Measurements from ENCODE around the gene INPP5E. TPM values are rescaled to one million over a fixed set of nuclear protein-coding genes. Genes with fewer than 3 reads are reported as not detected.
"Not testable (repeated sequence)": the region's sequence is repeated elsewhere in the genome, so short reads cannot be mapped to it uniquely, and the experiment has no call there.

INPP5E gene
- total RNA-seq, 2 experiments from 2014 or later = 20.2 to 21.3 TPM

DNA sequence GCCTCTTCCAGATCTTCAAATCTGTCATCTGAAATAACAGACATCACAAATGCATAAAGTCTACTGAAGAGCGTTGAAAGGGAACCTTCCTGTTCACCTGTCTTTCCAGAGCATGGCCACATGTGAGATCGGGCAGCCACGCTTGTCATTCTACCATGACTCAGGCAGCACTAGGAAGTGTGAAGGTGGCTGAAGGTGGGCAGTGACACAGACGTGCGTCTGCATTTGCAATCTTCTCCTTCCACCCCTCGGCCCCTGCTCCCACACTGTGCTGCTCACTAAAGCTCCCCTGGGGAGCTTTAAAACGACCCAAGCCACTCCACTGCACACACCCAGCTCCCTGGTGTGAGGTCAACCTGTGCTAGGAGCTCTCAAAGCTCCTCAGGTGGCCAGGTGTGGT is 31.7 kb downstream of the INPP5E start:
- peaks cover 43% of the 10 kb centered on the region for H3K4me1 ChIP-seq (ENCODE audit: insufficient read depth, low read length, poor library complexity, severe bottlenecking)
- no peak overlapping the region for H3K4me3 ChIP-seq (ENCODE audit: low read depth, low read length, poor library complexity, severe bottlenecking)
- no peak overlapping the region for H3K27ac ChIP-seq (ENCODE audit: low read depth, low read length, poor library complexity, severe bottlenecking)
- TF ChIP-seq, protein P1, sequence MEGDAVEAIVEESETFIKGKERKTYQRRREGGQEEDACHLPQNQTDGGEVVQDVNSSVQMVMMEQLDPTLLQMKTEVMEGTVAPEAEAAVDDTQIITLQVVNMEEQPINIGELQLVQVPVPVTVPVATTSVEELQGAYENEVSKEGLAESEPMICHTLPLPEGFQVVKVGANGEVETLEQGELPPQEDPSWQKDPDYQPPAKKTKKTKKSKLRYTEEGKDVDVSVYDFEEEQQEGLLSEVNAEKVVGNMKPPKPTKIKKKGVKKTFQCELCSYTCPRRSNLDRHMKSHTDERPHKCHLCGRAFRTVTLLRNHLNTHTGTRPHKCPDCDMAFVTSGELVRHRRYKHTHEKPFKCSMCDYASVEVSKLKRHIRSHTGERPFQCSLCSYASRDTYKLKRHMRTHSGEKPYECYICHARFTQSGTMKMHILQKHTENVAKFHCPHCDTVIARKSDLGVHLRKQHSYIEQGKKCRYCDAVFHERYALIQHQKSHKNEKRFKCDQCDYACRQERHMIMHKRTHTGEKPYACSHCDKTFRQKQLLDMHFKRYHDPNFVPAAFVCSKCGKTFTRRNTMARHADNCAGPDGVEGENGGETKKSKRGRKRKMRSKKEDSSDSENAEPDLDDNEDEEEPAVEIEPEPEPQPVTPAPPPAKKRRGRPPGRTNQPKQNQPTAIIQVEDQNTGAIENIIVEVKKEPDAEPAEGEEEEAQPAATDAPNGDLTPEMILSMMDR (conservative IDR thresholded peaks at IDR 0.05; ENCODE audit: low read length) = no peak
- no peak for TF ChIP-seq EZH2phosphoT487 (IDR thresholded peaks at IDR 0.05; ENCODE audit: borderline replicate concordance, low read depth, low read length)
- CTCF ChIA-PET (ENCODE audit: unreplicated experiment) = no interaction called here
- DNase-seq (ENCODE audit: low spot score) = no peak
- no peak overlapping the region for H3K4me2 ChIP-seq (ENCODE audit: low read length)
- no peaks in the 10 kb centered on the region for H4K20me1 ChIP-seq (ENCODE audit: insufficient read depth, low read length)
- H3K36me3 ChIP-seq (ENCODE audit: insufficient read depth, low read length) = peaks cover 69% of the 10 kb centered on the region
- H2AFZ ChIP-seq (ENCODE audit: low read length) = no peak overlapping the region
- peaks cover 49% of the 10 kb centered on the region for H3K79me2 ChIP-seq (ENCODE audit: insufficient read depth, low read depth, low read length)
- no peaks in the 10 kb centered on the region for H3K9me3 ChIP-seq (ENCODE audit: low read length)
- POLR2A ChIA-PET = no interaction called here
- intact Hi-C loops (cut with micrococcal nuclease; ENCODE audit: unreplicated experiment) = no loop called here
- H3K9me2 ChIP-seq (ENCODE audit: insufficient read depth, low read length) = no peaks in the 10 kb centered on the region
- no TSS peak for BruUV-seq (replicated peaks)

DNA sequence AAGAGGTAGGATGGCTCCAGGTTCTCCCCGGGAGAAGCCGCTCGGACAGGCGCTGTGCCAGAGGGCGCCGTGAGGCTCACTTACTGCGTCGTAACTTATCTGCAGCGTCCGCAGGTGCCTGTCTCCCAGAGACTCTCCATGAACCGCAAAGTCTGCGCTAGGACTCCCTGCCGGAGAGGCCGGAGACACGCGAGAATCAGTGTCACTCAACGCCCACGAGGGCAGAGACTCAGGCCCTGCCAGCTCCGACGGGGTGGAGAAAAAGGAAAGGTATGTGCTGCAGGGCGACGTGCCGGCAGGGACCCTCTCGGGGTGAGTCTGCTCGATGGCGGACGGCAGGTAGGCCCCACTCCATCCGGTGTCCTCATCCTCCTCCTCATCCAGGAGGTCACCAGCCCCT is 32.6 kb downstream of the INPP5E start:
- intact Hi-C loops (cut with micrococcal nuclease; ENCODE audit: unreplicated experiment); H3K4me2 ChIP-seq (ENCODE audit: low read length); DNase-seq (ENCODE audit: low spot score); H4K20me1 ChIP-seq (ENCODE audit: insufficient read depth, low read length); H2AFZ ChIP-seq (ENCODE audit: low read length); POLR2A ChIA-PET; H3K9me3 ChIP-seq (ENCODE audit: low read length); H3K4me3 ChIP-seq (ENCODE audit: low read depth, low read length, poor library complexity, severe bottlenecking); H3K9me2 ChIP-seq (ENCODE audit: insufficient read depth, low read length); BruUV-seq (replicated peaks); CTCF ChIA-PET (ENCODE audit: unreplicated experiment); H3K27ac ChIP-seq (ENCODE audit: low read depth, low read length, poor library complexity, severe bottlenecking): not testable (repeated sequence)
- peaks cover 41% of the 10 kb centered on the region for H3K4me1 ChIP-seq (ENCODE audit: insufficient read depth, low read length, poor library complexity, severe bottlenecking)
- H3K79me2 ChIP-seq (ENCODE audit: insufficient read depth, low read depth, low read length) = peaks cover 41% of the 10 kb centered on the region
- H3K36me3 ChIP-seq (ENCODE audit: insufficient read depth, low read length) = peaks cover 68% of the 10 kb centered on the region

DNA sequence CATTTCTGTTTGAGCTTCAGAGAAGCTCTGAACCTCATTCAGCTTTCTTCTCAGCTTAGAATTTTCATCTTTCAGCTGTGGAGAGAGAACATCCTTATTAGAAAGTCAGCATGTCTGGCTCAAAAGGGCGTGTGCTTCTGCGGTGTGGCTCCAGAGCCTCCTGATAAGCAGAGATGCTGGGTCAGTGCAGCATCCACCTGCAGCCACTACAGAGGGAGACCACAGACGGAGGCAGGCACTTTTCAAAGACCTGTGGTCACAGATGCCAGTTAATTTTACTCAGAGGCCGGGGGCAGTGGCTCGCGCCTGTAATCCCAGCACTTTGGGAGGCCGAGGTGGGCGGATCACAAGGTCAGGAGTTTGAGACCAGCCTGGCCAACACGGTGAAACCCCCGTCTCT is 33.7 kb downstream of the INPP5E start:
- H3K4me1 ChIP-seq (ENCODE audit: insufficient read depth, low read length, poor library complexity, severe bottlenecking) = peaks cover 31% of the 10 kb centered on the region
- BruUV-seq (replicated peaks); DNase-seq (ENCODE audit: low spot score); intact Hi-C loops (cut with micrococcal nuclease; ENCODE audit: unreplicated experiment); H3K4me2 ChIP-seq (ENCODE audit: low read length); H2AFZ ChIP-seq (ENCODE audit: low read length); H3K27ac ChIP-seq (ENCODE audit: low read depth, low read length, poor library complexity, severe bottlenecking); H3K4me3 ChIP-seq (ENCODE audit: low read depth, low read length, poor library complexity, severe bottlenecking); H4K20me1 ChIP-seq (ENCODE audit: insufficient read depth, low read length); H3K9me2 ChIP-seq (ENCODE audit: insufficient read depth, low read length); POLR2A ChIA-PET; CTCF ChIA-PET (ENCODE audit: unreplicated experiment); H3K9me3 ChIP-seq (ENCODE audit: low read length): not testable (repeated sequence)
- H3K36me3 ChIP-seq (ENCODE audit: insufficient read depth, low read length) = peaks cover 74% of the 10 kb centered on the region
- H3K79me2 ChIP-seq (ENCODE audit: insufficient read depth, low read depth, low read length) = peaks cover 30% of the 10 kb centered on the region

DNA sequence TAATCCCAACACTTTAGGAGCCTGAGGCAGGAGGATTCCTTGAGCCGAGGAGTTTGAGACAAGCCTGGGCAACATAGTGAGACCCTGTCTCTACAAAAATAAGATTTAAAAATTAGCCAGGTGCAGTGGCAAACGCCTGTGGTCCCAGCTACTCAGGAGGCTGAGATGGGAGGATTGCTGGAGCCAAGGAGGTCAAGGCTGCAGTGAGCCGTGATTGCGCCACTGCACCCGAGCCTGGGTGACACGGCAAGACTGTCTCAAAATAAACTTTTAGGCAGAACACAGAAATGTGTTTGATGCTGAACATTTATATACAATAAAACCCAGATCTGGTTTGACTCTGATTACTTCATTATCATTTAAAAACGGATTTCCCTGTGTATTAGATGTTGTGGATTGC is 34.2 kb downstream of the INPP5E start:
- ChIA-PET POLR2A (no interaction called here), CTCF (ENCODE audit: unreplicated experiment) (no interaction called here)
- Histone ChIP-seq H3K79me2 (ENCODE audit: insufficient read depth, low read depth, low read length) (peaks cover 25% of the 10 kb centered on the region; the same call in 1 of the 2 replicates), H3K4me2 (ENCODE audit: low read length) (no peak overlapping the region), H3K36me3 (ENCODE audit: insufficient read depth, low read length) (peaks cover 74% of the 10 kb centered on the region), H2AFZ (ENCODE audit: low read length) (no peak overlapping the region), H3K9me3 (ENCODE audit: low read length) (no peaks in the 10 kb centered on the region), H3K4me3 (ENCODE audit: low read depth, low read length, poor library complexity, severe bottlenecking) (no peak overlapping the region), H3K9me2 (ENCODE audit: insufficient read depth, low read length) (no peaks in the 10 kb centered on the region), H3K4me1 (ENCODE audit: insufficient read depth, low read length, poor library complexity, severe bottlenecking) (peaks cover 31% of the 10 kb centered on the region), H4K20me1 (ENCODE audit: insufficient read depth, low read length) (no peaks in the 10 kb centered on the region), H3K27ac (ENCODE audit: low read depth, low read length, poor library complexity, severe bottlenecking) (no peak overlapping the region)
- no TSS peak for BruUV-seq (replicated peaks)
- no peak for DNase-seq (ENCODE audit: low spot score)
- TF ChIP-seq, protein P1 (conservative IDR thresholded peaks at IDR 0.05; ENCODE audit: low read length) = no peak
- no peak for TF ChIP-seq EZH2phosphoT487 (IDR thresholded peaks at IDR 0.05; ENCODE audit: borderline replicate concordance, low read depth, low read length)
- intact Hi-C loops (cut with micrococcal nuclease; ENCODE audit: unreplicated experiment) = no loop called here

Data from OCI-LY7 (cell line).